ENCODE data around the gene DCLK1. TPM values are rescaled to one million over a fixed set of nuclear protein-coding genes. Genes with fewer than 3 reads are reported as not detected.

The DCLK1 gene
- 0.65 to 1.2 TPM (median 0.86 TPM) in 5 replicates for total RNA-seq (2022; extraction: Qiagen RNA extraction; ENCODE audit: low read depth)

DNA sequence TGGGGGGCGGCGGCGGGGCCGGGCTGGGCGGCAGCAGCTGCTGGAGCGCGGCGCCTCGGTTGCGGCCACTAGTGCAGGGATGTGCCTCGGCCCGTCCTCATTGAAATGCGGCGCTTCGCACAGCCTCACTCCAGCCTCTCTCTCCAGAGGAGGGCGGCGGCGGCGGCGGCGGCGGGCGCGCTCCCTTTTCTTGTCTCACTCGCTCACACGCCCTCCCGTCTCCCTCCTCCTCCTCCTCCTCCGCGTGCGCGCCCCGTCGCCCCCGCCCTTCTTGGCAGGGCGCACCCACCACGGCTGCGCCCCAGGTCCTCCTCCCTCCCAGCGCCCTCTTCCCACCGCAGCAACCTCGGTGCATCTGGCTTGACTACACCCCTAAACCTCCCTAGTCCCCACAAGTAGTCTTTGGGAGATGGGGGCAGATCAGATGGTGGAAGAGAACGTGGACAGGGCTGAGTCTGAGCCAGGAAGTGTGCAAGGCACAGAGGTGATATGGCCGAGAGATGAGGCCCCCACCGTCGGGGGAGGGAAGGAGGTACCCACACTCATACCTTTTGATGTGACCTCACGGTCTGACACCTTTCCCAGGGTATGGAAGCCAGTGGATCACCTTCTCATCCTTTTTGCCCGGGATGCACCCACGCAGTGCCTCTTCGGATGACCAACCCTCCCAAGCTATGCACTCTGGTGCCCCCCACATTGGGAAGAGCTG is at the start of gene DCLK1:
DCLK1 (minus strand) TSS at position 161 of the 709 bp plus-strand sequence.

Other genes with a start within 250 kb of the DCLK1 start
- not detected in 5 replicates for gene SOHLH2, start 83.2 kb upstream of the DCLK1 start, total RNA-seq (2022; extraction: Qiagen RNA extraction; ENCODE audit: low read depth)
- 0.28 to 0.74 TPM (median 0.35 TPM) in 5 replicates for gene CCDC169, start 166.4 kb upstream of the DCLK1 start, total RNA-seq (2022; extraction: Qiagen RNA extraction; ENCODE audit: low read depth)
- 22.8 to 32.7 TPM (median 24.5 TPM) in 5 replicates for gene SPART, start 215.0 kb upstream of the DCLK1 start, total RNA-seq (2022; extraction: Qiagen RNA extraction; ENCODE audit: low read depth)